Neuronal stem cell (in vitro differentiated cells): ENCODE results near the gene USF3.

Experiments
- DNase-seq: peaks from one replicate; pipeline ENCODE4 v3.0.0-alpha.2; 2013; ENCODE audit warnings: low spot score
- H2AFZ ChIP-seq: one replicate; pipeline ENCODE4 v1.6.1; 2013; ENCODE audit warnings: mild to moderate bottlenecking, low read length, inconsistent platforms
- H2AK5ac ChIP-seq: 2 replicates; pipeline ENCODE4 v1.6.1; 2013; ENCODE audit warnings: low read depth, mild to moderate bottlenecking, inconsistent platforms, low read length, moderate library complexity, mixed read lengths
- H2BK120ac ChIP-seq: 2 replicates; pipeline ENCODE4 v1.6.1; 2013; ENCODE audit warnings: low read depth, mild to moderate bottlenecking, inconsistent platforms, low read length, moderate library complexity, mixed read lengths
- H2BK12ac ChIP-seq: one replicate; pipeline ENCODE4 v1.6.1; 2013; ENCODE audit warnings: low read length, inconsistent platforms
- H2BK15ac ChIP-seq: 2 replicates; pipeline ENCODE4 v1.6.1; 2013; ENCODE audit warnings: mild to moderate bottlenecking, low read length, inconsistent platforms, mixed read lengths
- H2BK5ac ChIP-seq: one replicate; pipeline ENCODE4 v1.6.1; 2013; ENCODE audit warnings: inconsistent platforms, mild to moderate bottlenecking, low read length, moderate library complexity
- H3K14ac ChIP-seq: one replicate; pipeline ENCODE4 v1.6.1; 2013; ENCODE audit warnings: low read length, inconsistent platforms
- H3K18ac ChIP-seq: 2 replicates; pipeline ENCODE4 v1.6.1; 2013; ENCODE audit warnings: low read length, inconsistent platforms
- H3K23ac ChIP-seq: 2 replicates; pipeline ENCODE4 v1.6.1; 2013; ENCODE audit warnings: low read depth, mild to moderate bottlenecking, mixed read lengths, low read length, inconsistent platforms; ENCODE audit not compliant: poor library complexity
- H3K27ac ChIP-seq: replicated peaks from 3 replicates; pipeline ENCODE4 v1.5.1; 2013; ENCODE audit warnings: low read length, inconsistent platforms
- H3K27me3 ChIP-seq, 3 experiments: 2 replicates each; pipeline ENCODE4 v1.6.1; 2013; ENCODE audit warnings: low read length in 3 of 3, mild to moderate bottlenecking in 2 of 3, inconsistent platforms in 1 of 3, low read depth in 1 of 3, mixed read lengths in 1 of 3, moderate library complexity in 1 of 3; ENCODE audit not compliant: control insufficient read depth in 3 of 3, insufficient read depth in 3 of 3
- H3K36me3 ChIP-seq, 2 donors: replicated peaks in 1 of 2; 2 replicates each; pipeline ENCODE4 v1.6.1; 2013; ENCODE audit warnings: low read length in 2 of 2; ENCODE audit not compliant: control insufficient read depth in 2 of 2, insufficient read depth in 2 of 2
- H3K4ac ChIP-seq: 2 replicates; pipeline ENCODE4 v1.6.1; 2013; ENCODE audit warnings: inconsistent platforms, mild to moderate bottlenecking, low read length, moderate library complexity
- H3K4me1 ChIP-seq, 2 donors: 1 replicate in 1 of 2; 2 replicates in 1 of 2; pipeline ENCODE4 v1.6.1; 2013; ENCODE audit warnings: low read length in 2 of 2, low read depth in 1 of 2; ENCODE audit not compliant: control insufficient read depth in 2 of 2, insufficient read depth in 1 of 2
- H3K4me2 ChIP-seq: one replicate; pipeline ENCODE4 v1.6.1; 2013; ENCODE audit warnings: mild to moderate bottlenecking, low read length, inconsistent platforms; ENCODE audit not compliant: insufficient read depth, poor library complexity, severe bottlenecking
- H3K4me3 ChIP-seq, 2 donors: 2 replicates each; pipeline ENCODE4 v1.5.1; 2013; ENCODE audit warnings: low read length in 2 of 2, mild to moderate bottlenecking in 2 of 2, inconsistent platforms in 1 of 2, moderate library complexity in 1 of 2
- H3K79me1 ChIP-seq: one replicate; pipeline ENCODE4 v1.6.1; 2013; ENCODE audit warnings: low read depth, mild to moderate bottlenecking, inconsistent platforms, low read length, moderate library complexity
- H3K9ac ChIP-seq: one replicate; pipeline ENCODE4 v1.6.1; 2013; ENCODE audit warnings: mild to moderate bottlenecking, low read depth, low read length, inconsistent platforms; ENCODE audit not compliant: poor library complexity
- H3K9me3 ChIP-seq, 2 donors: replicated peaks in 1 of 2; 2 replicates each; pipeline versions ENCODE3 to v1.6.1; 2013; ENCODE audit warnings: low read length in 2 of 2, mild to moderate bottlenecking in 2 of 2, inconsistent platforms in 1 of 2, low read depth in 1 of 2, mixed read lengths in 1 of 2, moderate library complexity in 1 of 2; ENCODE audit not compliant: control insufficient read depth in 2 of 2, insufficient read depth in 1 of 2
- H4K8ac ChIP-seq: one replicate; pipeline ENCODE4 v1.6.1; 2013; ENCODE audit warnings: low read depth, mild to moderate bottlenecking, inconsistent platforms, low read length, moderate library complexity
- H4K91ac ChIP-seq: one replicate; pipeline ENCODE4 v1.6.1; 2013; ENCODE audit warnings: low read length, low read depth, mild to moderate bottlenecking, inconsistent platforms; ENCODE audit not compliant: poor library complexity
- WGBS, 2 donors: extraction: QIAGEN DNeasy Blood & Tissue Kit; methylation state at CpG; one replicate each; pipeline ENCODE4 v1.1.7; 2013; ENCODE audit warnings: missing lambda C conversion rate in 2 of 2, mixed read lengths in 1 of 2; ENCODE audit not compliant: insufficient read length in 2 of 2, insufficient replicate concordance in 1 of 2; ENCODE audit errors: extremely low coverage in 2 of 2; 5-methylcytosine and 5-hydroxymethylcytosine counted together

The USF3 gene

DNA sequence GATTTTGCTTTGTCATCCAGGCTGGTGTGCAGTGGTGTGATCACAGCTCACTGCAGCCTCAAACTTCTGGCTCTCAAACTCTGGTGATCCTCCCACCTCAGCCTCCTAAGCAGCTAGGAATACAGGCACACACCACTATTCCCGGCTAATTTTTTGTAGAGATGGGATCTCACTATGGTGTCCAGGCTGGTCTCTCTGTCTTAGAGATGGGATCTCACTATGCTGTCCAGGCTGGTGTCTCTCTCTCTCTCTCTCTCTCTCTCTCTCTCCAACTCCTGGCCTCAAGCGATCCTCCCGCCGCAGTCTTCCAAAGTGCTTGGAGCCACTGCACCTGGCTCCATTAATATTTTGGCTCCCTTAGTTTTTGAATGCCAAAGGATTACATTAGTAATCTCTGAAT, 17.7 kb downstream of the USF3 start:
- no peak overlapping the region for H2BK12ac ChIP-seq
- H3K4ac ChIP-seq, result no peak overlapping the region
- no peak for DNase-seq
- no peak overlapping the region for H3K4me3 ChIP-seq
- H2AK5ac ChIP-seq, result no peak overlapping the region
- no peak overlapping the region for H3K4me2 ChIP-seq
- no peak overlapping the region for H2AFZ ChIP-seq
- no peak overlapping the region for H3K18ac ChIP-seq
- H3K27me3 ChIP-seq, result no peaks in the 10 kb centered on the region
- H2BK5ac ChIP-seq, result no peak overlapping the region
- no peak overlapping the region for H3K27ac ChIP-seq
- no peaks in the 10 kb centered on the region for H3K9me3 ChIP-seq
- H3K79me1 ChIP-seq, result no peaks in the 10 kb centered on the region
- no peak overlapping the region for H4K91ac ChIP-seq
- H2BK15ac ChIP-seq, result no peak overlapping the region
- no peaks in the 10 kb centered on the region for H3K4me1 ChIP-seq
- H3K9ac ChIP-seq, result no peak overlapping the region
- no peak overlapping the region for H3K14ac ChIP-seq
- no CpG with 5 or more reads among the region's 4 CpGs for WGBS, 2 donors
- H3K36me3 ChIP-seq, result peaks cover 0 to 32% of the 10 kb centered on the region in 2 donors
- H4K8ac ChIP-seq, result no peak overlapping the region
- no peak overlapping the region for H3K23ac ChIP-seq
- no peak overlapping the region for H2BK120ac ChIP-seq

GRCh38 chr3:113677737-113678136, 18.7 kb downstream of the USF3 start:
- Histone ChIP-seq H3K4ac (no peak overlapping the region), H2BK5ac (no peak overlapping the region), H3K18ac (no peak overlapping the region), H2AFZ (no peak overlapping the region), H3K4me1 (no peaks in the 10 kb centered on the region), H3K36me3 (peaks cover 0 to 41% of the 10 kb centered on the region in 2 donors), H2AK5ac (no peak overlapping the region), H3K4me2 (no peak overlapping the region), H3K14ac (no peak overlapping the region), H2BK12ac (no peak overlapping the region), H3K9ac (no peak overlapping the region), H2BK120ac (no peak overlapping the region), H3K27me3 (no peaks in the 10 kb centered on the region), H3K27ac (no peak overlapping the region), H3K4me3 (no peak overlapping the region), H4K8ac (no peak overlapping the region), H3K79me1 (no peaks in the 10 kb centered on the region), H2BK15ac (no peak overlapping the region), H4K91ac (no peak overlapping the region), H3K23ac (no peak overlapping the region), H3K9me3 (no peaks in the 10 kb centered on the region)
- DNase-seq, result no peak
- WGBS, 2 donors, result no CpG with 5 or more reads among the region's 1 CpG

DNA sequence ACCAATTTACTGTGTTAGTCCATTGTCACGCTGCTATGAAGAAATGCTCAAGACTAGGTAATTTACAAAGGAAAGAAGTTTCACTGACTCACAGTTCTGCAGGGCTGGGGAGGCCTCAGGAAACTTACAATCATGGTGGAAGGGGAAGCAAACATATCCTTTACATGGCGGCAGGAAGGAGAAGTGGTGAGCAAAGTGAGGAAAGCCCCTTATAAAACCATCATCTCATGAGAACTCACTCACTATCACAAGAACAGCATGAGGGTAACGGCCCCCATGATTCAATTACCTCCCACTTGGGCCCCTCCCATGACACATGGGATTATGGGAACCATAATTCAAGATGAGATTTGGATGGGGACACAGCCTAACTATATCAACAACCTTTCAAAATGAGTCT, 20.2 kb downstream of the USF3 start:
- H3K4me1 ChIP-seq, result no peaks in the 10 kb centered on the region
- H3K9me3 ChIP-seq, result no peaks in the 10 kb centered on the region
- no peak overlapping the region for H3K14ac ChIP-seq
- no peak overlapping the region for H2AFZ ChIP-seq
- no peak overlapping the region for H3K27ac ChIP-seq
- H2BK120ac ChIP-seq, result no peak overlapping the region
- H3K23ac ChIP-seq, result no peak overlapping the region
- H3K4me2 ChIP-seq, result no peak overlapping the region
- H2BK12ac ChIP-seq, result no peak overlapping the region
- no peak for DNase-seq
- peaks cover 0 to 47% of the 10 kb centered on the region in 2 donors for H3K36me3 ChIP-seq
- H3K79me1 ChIP-seq, result no peaks in the 10 kb centered on the region
- H3K9ac ChIP-seq, result no peak overlapping the region
- H3K4me3 ChIP-seq, result no peak overlapping the region
- no peak overlapping the region for H2AK5ac ChIP-seq
- WGBS, 2 donors, result no CpG with 5 or more reads among the region's 3 CpGs
- no peak overlapping the region for H2BK15ac ChIP-seq
- no peak overlapping the region for H4K91ac ChIP-seq
- H3K27me3 ChIP-seq, result no peaks in the 10 kb centered on the region
- H4K8ac ChIP-seq, result no peak overlapping the region
- no peak overlapping the region for H3K4ac ChIP-seq
- H2BK5ac ChIP-seq, result no peak overlapping the region
- no peak overlapping the region for H3K18ac ChIP-seq

- Histone ChIP-seq H3K9me3 (no peaks in the 10 kb centered on the region), H3K36me3 (peaks cover 0 to 52% of the 10 kb centered on the region in 2 donors), H4K8ac (no peak overlapping the region), H3K4me1 (no peaks in the 10 kb centered on the region), H2BK12ac (no peak overlapping the region), H3K27me3 (no peaks in the 10 kb centered on the region), H2AK5ac (no peak overlapping the region), H3K14ac (no peak overlapping the region), H4K91ac (no peak overlapping the region), H3K23ac (no peak overlapping the region), H2AFZ (no peak overlapping the region), H2BK120ac (no peak overlapping the region), H3K79me1 (no peaks in the 10 kb centered on the region), H3K4ac (no peak overlapping the region), H3K9ac (no peak overlapping the region), H2BK5ac (no peak overlapping the region), H3K4me3 (no peak overlapping the region), H2BK15ac (no peak overlapping the region), H3K4me2 (no peak overlapping the region), H3K18ac (no peak overlapping the region), H3K27ac (no peak overlapping the region)
- WGBS, 2 donors, result no CpG with 5 or more reads among the region's 4 CpGs
- DNase-seq, result no peak
These were observed 22.8 kb downstream of the USF3 start for GRCh38 chr3:113673593-113673992.
